Posterior vena cava (tissue), 2 donors: ENCODE measurements around the gene CHD1. TPM values are rescaled to one million over a fixed set of nuclear protein-coding genes. Genes with fewer than 3 reads are reported as not detected.

Experiments used
- DNase-seq: peaks from one replicate; pipeline ENCODE4 v3.0.0-alpha.2; 2020; ENCODE audit warnings: low spot score
- intact Hi-C, 2 donors: fragments of 100-400 bp; cut with DNase I; formaldehyde crosslinking; loops; one replicate each; pipeline versions ENCODE4 v1.14.1 to v1.14.2; 2022 to 2023
- total RNA-seq, 2 donors: library from RNA; stranded (reverse); fragmentation: NEBNext Ultra II Directional; extraction: Animal tissue kit (Norgen Biotek cat#: 25700); gene quantifications; one replicate each; pipeline ENCODE4 v1.2.1, GENCODE V29; 2021
- donor health status: DM: yes; HTN: yes; CAD: no.
- donor health status: DM: yes; HTN: yes; CAD: no.

Gene CHD1
- total RNA-seq, 2 donors from 2014 or later: 32.3 to 39.9 TPM

DNA sequence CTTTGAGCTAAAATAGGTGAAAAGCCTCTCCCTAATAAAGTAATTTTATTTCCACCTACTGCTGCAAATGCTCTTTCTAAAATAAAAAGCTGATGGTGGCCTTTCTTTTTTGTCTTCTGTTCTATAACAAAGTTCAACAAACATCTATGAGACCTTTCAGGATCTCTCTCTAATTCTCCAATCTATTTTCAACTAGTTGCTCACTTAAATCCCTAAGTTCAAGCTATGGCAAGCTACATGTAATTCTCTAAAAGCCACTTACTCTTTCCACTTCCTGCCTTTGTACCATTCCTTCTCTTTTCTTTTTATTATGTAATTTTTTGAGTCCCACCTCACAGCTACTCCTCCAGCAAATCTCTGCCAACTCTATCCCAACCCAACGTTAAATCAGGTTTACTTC is 20.9 kb downstream of the CHD1 start:
- DNase-seq: no peak
- intact Hi-C loops: loop anchor here (5.0 kb wide), 1 partner anchor 124 kb away; no protein-coding TSS in a partner anchor

DNA sequence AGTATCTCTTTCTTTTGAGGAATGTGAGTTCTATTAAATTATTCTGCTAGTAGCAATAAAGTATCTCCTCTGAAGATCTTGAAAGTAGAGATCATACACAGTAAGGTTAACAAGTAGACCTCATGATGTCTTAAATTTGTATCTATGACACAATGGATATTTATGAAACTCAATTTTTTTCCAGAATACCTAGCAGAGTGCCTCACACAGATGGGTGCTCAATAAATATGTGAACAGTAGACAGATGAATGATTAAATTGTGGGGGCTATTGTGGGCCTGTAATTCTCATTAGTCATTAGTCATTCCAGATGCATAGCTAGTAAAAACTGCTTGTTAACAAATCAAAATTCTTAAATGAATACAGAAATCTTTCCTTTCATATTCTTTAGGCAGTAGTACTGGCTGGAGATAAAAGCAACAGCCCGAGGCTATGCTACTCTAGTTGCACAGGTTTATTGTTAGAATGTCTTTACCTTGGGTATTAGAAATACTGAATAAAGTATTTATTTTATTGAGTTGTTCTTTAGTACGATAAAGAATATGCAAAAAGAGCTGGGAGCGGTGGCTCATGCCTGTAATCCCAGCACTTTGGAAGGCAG is 22.0 kb downstream of the CHD1 start:
- intact Hi-C loops: loop anchor here (5.0 kb wide), 1 partner anchor 125 kb away; no protein-coding TSS in a partner anchor

DNA sequence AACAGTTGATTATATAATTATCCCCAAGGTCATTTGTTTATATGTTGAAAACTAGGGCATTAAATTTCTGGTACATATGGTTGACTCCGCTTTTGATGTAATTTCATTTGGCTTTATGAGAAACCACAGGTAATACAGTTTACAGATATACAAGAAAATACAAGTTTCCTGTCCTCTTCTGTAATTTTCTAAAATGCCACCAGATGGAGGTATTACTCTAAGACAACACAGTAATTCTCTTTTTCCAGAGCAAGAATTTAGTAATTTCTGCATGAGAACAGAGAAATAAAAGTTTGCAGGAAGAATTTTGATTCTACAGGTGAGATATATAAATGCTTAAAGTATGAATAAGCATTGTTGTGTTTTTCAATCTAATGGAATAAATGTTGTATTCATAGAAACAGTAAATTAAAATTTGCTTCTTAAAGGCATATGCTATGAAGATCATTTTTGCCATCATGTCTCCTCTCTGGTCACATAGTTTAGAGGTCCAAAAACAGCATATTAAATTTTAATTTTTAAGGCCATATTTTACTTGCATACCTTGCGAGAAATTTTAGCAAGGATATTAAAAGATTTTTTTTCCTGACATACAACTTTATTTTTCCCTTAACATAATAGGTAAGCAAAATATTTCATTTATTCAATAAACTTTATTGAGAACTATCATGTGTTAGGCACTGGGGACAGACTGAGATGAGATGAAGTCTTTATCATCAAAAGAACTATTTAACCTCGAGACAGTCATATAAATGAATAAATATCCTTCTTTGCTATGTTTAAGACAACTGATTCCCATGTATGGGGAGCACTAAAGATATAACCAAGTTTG is 22.7 kb downstream of the CHD1 start:
- intact Hi-C loops: loop anchor here (5.0 kb wide), 1 partner anchor 126 kb away; no protein-coding TSS in a partner anchor
- DNase-seq: no peak

More for the DNA sequence above, 22.0 kb downstream of the CHD1 start:
- no peak for DNase-seq

DNA sequence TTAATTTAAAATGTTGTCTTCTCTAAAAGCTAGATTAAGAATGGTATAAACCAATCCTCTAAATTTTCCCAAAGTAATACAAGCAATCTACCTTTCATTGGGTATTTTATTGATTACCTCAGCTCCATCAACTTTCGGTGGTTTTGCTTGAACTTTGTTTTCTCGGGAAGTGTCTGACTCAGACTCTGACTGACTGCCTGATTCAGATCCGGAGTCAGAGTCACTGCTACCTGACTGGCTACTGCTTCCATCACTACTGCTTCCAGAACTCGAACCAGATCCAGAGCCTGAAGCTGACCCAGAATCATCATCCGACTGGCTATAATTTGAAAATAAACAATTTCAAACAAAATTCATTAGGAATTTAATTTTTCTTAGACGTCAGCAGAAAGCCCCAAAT is 24.0 kb downstream of the CHD1 start:
- intact Hi-C loops: loop anchor here (5.0 kb wide), 1 partner anchor 128 kb away; no protein-coding TSS in a partner anchor
- no peak for DNase-seq

DNA sequence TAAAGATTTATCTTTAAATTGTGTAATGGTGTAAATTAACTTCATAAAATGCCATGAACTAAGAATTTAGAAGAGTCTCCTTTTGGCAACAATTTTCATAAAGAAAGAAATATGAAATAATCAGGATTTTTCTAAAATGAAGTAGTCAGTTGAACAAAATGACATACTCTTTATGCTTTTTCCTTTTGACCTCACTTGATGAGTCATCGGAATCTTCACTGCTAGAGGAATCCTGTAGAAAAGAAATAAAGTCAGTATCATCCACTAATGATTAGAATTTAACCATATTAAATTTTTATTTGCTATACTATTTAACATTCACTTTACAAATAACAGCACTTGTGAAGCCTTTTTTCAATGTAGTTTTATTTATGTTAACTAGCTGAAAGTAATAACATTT is 26.1 kb downstream of the CHD1 start:
- DNase-seq: no peak
- intact Hi-C loops: no loop called here

DNA sequence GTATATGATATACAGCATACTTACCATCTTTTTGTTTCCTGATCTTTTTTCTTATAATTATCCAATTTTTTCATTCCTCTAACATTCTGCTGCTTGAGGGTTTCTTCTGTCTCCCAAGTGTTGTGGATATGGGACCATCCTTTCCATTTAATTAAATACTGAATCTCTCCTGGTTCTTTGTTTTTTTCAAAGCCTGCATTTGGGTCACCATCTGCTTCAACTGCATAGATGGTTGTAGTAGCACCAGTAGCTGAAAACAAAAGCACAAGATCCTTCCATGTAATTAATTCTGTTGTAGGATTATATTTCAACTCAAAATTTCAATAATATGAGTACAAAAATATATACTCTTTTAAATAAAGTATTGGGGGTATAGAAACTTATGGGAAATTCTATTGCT is 29.4 kb downstream of the CHD1 start:
- DNase-seq: no peak
- intact Hi-C loops: no loop called here

DNA sequence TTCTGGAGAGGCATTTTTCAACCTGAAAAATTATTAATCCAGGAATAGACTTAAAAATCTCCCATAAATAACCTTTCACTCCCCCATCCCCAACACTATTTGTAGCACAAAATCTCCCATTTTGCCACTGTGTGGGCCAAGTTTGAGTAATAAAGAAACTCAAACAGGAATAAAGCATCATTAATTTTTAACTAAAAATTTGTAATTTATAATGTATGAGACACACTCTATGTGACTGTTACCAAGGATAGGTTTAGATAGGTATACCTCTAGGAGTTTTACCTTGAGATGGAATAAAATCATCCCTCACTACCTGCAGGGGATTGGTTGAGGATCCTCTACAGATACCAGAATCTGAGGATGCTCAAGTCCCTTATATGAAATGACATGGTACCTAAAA is 30.1 kb downstream of the CHD1 start:
- no peak for DNase-seq
- intact Hi-C loops: no loop called here

DNA sequence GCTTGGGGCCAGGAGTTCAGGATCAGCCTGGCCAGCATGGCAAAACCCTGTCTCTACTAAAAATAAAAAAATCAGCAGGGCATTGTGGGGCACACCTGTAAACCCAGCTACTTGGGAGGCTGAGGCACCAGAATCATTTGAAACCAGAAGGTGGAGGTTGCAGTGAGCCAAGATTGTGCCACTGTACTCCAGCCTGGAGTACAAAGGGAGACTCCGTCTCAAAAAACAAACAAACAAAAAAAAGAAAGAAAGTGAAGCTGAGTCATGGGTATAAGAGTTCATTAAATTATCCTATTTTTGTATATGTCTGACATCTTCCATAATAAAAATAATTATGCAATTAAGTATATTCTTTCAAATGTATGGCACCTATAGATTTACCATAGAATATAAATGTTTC is 37.2 kb downstream of the CHD1 start:
- DNase-seq: no peak
- intact Hi-C loops: no loop called here

DNA sequence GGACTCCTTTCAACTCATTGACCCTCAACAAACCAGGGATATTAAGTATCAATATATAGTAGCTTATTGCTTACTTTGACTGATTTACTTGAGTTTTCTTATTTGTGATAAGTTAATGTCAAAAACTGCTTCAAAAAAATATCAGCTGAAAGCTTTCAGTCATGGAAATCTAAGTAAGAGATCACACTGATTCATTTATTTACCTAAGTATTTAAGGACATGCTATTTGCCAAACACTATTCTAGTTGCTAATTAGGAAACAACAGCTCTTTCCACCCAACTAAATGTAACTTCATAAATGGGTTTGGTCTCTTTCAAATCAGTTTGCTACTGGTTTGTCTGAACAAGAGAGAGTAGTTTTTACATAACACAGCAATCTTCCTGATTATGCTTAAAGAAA is 48.2 kb downstream of the CHD1 start:
- no peak for DNase-seq
- intact Hi-C loops: no loop called here

DNA sequence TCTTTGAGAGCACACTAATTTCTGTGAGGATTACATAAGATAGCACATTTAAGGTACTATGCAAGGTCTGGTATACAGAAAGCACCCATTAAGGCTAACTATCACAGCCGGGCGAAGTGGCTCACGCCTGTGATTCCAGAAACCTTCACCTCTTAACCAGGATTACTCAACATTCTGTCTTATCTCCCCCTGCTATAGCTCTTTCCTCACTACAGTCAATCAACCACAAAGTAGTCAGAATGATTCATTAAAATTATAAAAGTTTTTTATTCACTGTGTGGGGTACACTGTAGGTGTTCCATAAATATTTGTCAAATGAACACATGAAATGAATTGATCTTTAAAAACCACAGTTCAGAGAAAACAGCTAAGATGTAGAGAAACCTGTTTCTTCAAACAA is 48.7 kb downstream of the CHD1 start:
- no peak for DNase-seq
- intact Hi-C loops: no loop called here

DNA sequence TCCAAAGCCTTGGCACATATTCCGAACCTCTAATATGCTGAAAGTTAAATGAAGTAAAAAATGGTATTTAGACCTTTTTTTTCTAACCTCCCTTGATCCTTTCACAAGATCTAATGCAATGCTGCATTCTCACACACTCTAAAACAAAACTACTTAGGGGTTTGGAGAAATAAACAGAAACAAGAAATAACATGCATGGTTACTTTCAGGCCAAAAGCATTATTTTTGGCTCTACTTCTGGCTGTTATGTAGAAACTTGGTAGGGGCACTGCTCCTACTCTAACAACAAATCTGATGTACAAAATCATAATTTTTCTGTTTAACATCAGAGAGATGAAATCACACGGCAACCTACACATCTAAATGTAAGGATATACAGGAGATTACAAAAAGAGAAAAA is 51.2 kb downstream of the CHD1 start:
- no peak for DNase-seq
- intact Hi-C loops: no loop called here

DNA sequence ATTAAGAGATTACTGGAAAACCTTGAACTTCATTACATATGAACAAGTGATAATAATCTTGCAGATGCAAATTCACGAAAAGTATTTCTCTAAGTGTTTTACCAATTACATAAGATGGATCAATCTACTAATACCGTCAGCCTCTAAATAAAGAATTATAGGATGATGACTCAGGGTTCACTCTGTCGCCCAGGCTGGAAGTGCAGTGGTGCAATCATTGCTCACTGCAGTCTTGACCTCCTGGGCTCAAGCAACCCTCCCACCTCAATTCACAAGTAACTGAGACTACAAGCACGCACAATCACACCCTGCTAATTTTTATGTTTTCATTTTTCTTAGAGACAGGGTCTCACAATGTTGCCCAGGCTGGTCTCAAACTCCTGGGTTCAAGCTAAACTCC is 56.1 kb downstream of the CHD1 start:
- no peak for DNase-seq
- intact Hi-C loops: no loop called here

DNA sequence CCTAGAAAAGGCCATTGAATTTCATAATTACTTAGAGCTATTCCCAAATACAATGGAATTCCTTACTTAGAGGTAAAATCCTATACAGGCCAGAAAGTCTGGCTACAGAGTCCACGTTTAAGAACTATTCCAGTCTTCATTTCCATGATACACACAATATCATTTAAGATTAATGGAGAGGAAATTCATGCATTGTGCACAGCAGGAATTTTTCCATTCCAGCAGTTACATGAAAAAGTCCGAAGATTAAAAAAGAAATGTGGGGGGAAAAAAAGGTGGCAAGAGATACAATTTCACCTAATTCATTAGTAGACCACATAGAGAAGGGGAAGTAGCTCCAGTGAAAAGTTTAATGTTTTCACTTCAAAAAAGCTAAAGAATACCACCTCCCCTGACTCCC is 63.1 kb downstream of the CHD1 start:
- DNase-seq: no peak
- intact Hi-C loops: no loop called here

DNA sequence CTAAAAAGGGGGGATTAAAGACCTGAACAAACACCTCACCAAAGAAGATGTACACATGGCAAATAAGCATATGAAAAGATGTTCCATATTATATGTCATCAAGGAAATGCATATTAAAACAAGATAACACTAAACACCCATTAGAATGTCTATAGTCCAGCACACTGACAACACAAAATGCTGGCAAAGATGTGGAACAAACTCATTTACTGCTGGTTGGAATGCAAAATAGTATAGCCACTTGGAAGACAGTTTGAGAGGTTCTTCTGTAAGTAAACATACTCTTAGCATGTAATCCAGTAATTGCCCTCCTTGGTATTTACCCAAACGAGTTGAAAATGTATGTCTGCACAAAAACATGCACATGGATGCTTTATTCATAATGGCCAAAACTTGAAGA is 81.8 kb downstream of the CHD1 start:
- no peak for DNase-seq
- intact Hi-C loops: no loop called here

DNA sequence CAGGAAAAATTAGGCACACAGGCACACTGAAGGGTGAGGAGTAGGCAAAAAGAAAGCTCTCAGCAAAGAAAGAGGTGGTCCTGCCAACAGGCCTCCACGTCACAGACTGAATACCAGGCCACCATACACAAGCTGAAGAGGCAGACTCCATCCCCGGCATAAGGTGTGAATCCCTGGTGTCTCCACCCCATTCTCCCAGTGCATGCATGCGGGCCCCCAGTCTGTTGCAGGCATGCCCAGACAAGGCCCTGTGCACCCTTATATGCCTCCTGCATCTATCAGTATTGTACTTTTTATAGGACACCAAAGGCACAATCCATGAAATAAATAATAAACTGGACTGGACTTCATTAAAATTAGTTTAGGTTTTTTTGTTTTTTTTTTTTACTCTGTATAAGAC is 82.3 kb downstream of the CHD1 start:
- DNase-seq: no peak
- intact Hi-C loops: no loop called here

DNA sequence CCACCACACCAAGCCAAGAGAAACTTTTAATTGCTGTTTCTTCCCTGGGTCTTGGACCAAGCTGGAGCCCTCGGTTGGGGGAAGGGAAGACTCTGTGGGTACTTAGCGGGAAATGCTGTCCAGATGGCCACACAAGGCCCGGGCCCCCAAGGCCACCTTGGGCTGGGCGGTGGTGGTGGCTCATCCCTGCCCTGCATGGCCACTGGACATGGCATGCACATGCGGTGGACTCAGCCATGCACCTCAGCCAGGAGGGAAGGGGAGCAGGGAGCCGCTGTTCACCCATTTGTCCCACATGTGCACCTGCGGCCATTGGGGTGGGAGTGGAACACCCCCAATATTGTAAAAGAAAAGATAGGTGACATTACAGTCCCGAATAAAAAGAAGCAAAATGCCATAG is 82.9 kb downstream of the CHD1 start:
- no peak for DNase-seq
- intact Hi-C loops: no loop called here

DNA sequence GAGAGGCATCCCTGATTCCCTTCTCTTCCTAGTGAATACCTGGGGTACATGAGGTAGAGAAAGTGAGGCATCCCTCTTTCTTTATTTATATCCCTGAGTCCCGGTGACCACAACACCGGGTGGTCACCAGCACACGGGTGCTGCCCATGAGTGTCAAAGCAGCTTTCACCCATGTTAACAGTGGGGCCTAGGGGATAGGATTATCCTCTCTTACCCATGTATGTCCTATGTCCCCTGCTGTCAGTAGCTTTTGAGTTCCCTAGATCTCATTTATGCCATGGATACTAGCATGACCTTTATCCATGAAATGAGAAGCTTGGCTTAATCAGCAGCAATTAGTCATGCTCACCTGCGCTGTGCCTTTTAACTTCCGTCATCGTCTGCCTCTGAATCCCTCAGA is 83.9 kb downstream of the CHD1 start:
- no peak for DNase-seq
- intact Hi-C loops: no loop called here

DNA sequence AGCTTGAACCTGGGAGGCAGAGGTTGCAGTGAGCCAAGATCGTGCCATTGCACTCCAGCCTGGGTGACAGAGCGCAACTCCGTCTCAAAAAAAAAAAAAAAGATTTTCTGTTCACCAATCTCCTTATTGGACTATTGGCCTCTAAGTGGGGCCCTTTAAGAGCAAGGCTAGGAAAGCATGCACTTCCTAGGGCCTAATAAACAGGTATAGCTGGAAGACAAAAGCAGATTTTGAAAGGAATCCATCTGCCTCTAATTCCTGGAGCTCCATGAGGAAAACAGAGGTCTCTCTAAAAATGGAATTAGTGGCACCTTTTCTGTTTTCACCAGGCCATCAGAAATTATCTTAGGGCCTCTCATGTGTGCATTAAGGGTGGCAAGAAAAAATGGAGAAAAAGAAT is 85.3 kb downstream of the CHD1 start:
- no peak for DNase-seq
- intact Hi-C loops: no loop called here

DNA sequence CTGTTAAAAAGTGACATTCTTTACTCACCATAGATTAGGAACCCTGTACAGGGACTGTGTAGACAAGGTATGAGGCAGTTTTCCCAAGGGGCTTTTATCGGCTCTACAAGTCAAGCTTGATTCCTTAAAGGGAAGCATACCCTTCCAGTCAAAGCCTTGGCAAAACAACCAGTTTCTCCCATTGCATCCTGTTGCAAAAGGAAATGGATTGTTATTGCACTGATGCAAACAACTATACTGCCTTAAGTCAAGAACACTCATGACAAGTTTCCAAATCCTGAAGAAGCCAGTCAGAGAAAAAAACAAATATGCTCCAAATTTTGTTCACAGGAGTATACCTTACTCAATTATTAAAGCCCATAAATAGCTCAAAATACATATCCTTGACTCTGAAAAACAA is 87.9 kb downstream of the CHD1 start:
- no peak for DNase-seq
- intact Hi-C loops: no loop called here

DNA sequence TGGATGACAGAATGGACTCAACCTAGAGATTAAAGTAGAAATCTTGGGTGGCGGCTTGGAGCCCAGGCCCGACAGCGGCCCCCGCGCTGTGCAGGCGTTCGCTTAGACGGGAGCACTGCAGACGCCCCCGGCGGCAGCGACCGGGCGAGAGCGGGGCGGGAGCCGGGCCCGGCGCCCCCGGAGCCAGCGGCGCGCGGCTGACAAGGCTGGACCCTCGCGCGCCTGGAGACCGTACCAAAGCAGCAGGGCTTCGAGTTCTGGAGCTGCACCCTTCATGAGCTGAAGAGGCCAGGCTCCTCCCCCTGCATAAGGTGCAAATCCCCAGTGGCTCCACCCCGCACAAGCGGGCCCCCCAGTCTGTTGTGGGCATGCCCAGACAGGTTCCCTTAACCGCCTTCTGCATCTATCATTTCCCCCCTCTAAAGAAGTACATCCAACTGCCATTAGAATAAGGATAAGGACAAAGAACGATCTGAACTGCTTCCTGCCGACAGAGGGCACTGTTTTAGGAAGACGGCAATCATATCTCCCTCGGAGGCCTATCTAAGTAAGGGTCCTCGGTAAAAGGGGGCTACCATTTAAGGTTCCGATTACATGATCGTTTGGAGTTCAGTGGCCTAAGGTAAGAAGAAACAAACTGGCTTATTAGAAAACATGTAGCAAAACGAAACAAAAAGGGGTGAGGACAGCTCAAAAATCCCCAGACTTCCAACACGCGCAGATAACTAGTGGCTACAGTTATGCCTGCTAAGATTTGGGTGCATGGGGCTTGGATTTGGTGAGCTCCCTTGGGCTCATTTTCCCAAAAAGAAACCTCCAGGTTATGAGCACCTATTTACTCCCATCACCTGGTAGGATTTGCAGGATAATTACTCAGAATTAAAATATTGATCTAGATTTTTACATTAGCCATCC is 89.1 kb downstream of the CHD1 start:
- DNase-seq: no peak
- intact Hi-C loops: no loop called here
